ENCODE measurements around the gene TMTC1.
"Not testable (repeated sequence)": the region's sequence is repeated elsewhere in the genome, so short reads cannot be mapped to it uniquely, and the experiment has no call there.

TMTC1 gene

GRCh38 chr12:29656762-29657538, 126.8 kb downstream of the TMTC1 start:
- no peak for DNase-seq

GRCh38 chr12:29655861-29656260, 127.9 kb downstream of the TMTC1 start:
- no peak for DNase-seq

- no peak for DNase-seq
These were observed 130.5 kb downstream of the TMTC1 start for GRCh38 chr12:29653286-29653685.

- no peak for DNase-seq
These were observed 133.4 kb downstream of the TMTC1 start for GRCh38 chr12:29650371-29650770.

- no peak for DNase-seq
These were observed 134.0 kb downstream of the TMTC1 start for GRCh38 chr12:29649722-29650121.

GRCh38 chr12:29644536-29645162, 139.1 kb downstream of the TMTC1 start:
- no peak for DNase-seq

GRCh38 chr12:29640589-29641345, 143.0 kb downstream of the TMTC1 start:
- no peak for DNase-seq

GRCh38 chr12:29639893-29640495, 143.7 kb downstream of the TMTC1 start:
- no peak for DNase-seq

- no peak for DNase-seq
These were observed 145.2 kb downstream of the TMTC1 start for GRCh38 chr12:29638528-29638927.

- no peak for DNase-seq
These were observed 149.7 kb downstream of the TMTC1 start for GRCh38 chr12:29634057-29634456.

GRCh38 chr12:29630164-29630563, 153.6 kb downstream of the TMTC1 start:
- DNase-seq: not testable (repeated sequence)

GRCh38 chr12:29627221-29627620, 156.5 kb downstream of the TMTC1 start:
- no peak for DNase-seq

- no peak for DNase-seq
These were observed 158.3 kb downstream of the TMTC1 start for GRCh38 chr12:29625359-29625953.

- no peak for DNase-seq
These were observed 161.5 kb downstream of the TMTC1 start for GRCh38 chr12:29622251-29622650.

GRCh38 chr12:29620030-29620429, 163.7 kb downstream of the TMTC1 start:
- DNase-seq: no peak

- no peak for DNase-seq
These were observed 166.3 kb downstream of the TMTC1 start for GRCh38 chr12:29617407-29617803.

- no peak for DNase-seq
These were observed 166.9 kb downstream of the TMTC1 start for GRCh38 chr12:29616664-29617406.

- no peak for DNase-seq
These were observed 168.9 kb downstream of the TMTC1 start for GRCh38 chr12:29614694-29615325.

- DNase-seq: no peak
These were observed 170.8 kb downstream of the TMTC1 start for GRCh38 chr12:29612912-29613311.

GRCh38 chr12:29611906-29612305, 171.8 kb downstream of the TMTC1 start:
- no peak for DNase-seq

GRCh38 chr12:29610473-29611170, 173.1 kb downstream of the TMTC1 start:
- DNase-seq: no peak
